A549 (cell line): ENCODE measurements around the gene IGF1R.

ENCODE experiments used
- POLR2A ChIP-seq: IDR thresholded peaks from 2 replicates; pipeline ENCODE4 v1.6.1; 2012; ENCODE audit warnings: mild to moderate bottlenecking, low read length
- RNF2 ChIP-seq: fragments of 200-600 bp; sonication (generic); IDR thresholded peaks from 2 replicates; pipeline ENCODE4 v1.6.1; 2016; ENCODE audit warnings: low read depth, mild to moderate bottlenecking, antibody characterized with exemption, moderate library complexity, borderline replicate concordance

GRCh38 chr15:98789020-98789419, 140.7 kb downstream of the IGF1R start:
- TF ChIP-seq RNF2 (no peak), POLR2A (no peak)
